Measurements from ENCODE around the gene INSYN1. TPM values are rescaled to one million over a fixed set of nuclear protein-coding genes. Genes with fewer than 3 reads are reported as not detected.

The INSYN1 gene
- total and polyA plus RNA-seq, 2 donors (not counting 1 experiment from before 2014, with no cell fraction given) = not detected

- TF ChIP-seq, protein P1, sequence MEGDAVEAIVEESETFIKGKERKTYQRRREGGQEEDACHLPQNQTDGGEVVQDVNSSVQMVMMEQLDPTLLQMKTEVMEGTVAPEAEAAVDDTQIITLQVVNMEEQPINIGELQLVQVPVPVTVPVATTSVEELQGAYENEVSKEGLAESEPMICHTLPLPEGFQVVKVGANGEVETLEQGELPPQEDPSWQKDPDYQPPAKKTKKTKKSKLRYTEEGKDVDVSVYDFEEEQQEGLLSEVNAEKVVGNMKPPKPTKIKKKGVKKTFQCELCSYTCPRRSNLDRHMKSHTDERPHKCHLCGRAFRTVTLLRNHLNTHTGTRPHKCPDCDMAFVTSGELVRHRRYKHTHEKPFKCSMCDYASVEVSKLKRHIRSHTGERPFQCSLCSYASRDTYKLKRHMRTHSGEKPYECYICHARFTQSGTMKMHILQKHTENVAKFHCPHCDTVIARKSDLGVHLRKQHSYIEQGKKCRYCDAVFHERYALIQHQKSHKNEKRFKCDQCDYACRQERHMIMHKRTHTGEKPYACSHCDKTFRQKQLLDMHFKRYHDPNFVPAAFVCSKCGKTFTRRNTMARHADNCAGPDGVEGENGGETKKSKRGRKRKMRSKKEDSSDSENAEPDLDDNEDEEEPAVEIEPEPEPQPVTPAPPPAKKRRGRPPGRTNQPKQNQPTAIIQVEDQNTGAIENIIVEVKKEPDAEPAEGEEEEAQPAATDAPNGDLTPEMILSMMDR (IDR thresholded peaks at IDR 0.05) = no peak
- TF ChIP-seq EZH2 (IDR thresholded peaks at IDR 0.05; ENCODE audit: borderline replicate concordance, insufficient read depth, low read depth, low read length, poor library complexity, severe bottlenecking) = no peak
- no peak overlapping the region for H3K4me2 ChIP-seq (replicated peaks; ENCODE audit: low read depth, low read length, poor library complexity, severe bottlenecking)
- no peak for DNase-seq
- H3K4me3 ChIP-seq (ENCODE audit: control extremely low read depth in 1 of 5, extremely low read depth in 1 of 5, insufficient read depth in 1 of 5, low read depth in 2 of 5, low read length in 4 of 5) = no peak overlapping the region
- intact Hi-C loops (cut with micrococcal nuclease) = no loop called here
- 62% methylated on average over 10 of the region's 11 CpGs for WGBS (ENCODE audit: insufficient coverage)
- H3K36me3 ChIP-seq (replicated peaks in 1 of 2; ENCODE audit: control extremely low read depth in 1 of 2, control insufficient read depth in 1 of 2, extremely low read depth in 1 of 2, insufficient read depth in 2 of 2, low read length in 1 of 2) = no peaks in the 10 kb centered on the region
- H3K4me1 ChIP-seq (ENCODE audit: control insufficient read depth in 2 of 2, insufficient read depth in 2 of 2, low read length in 2 of 2) = no peaks in the 10 kb centered on the region
- Mint-ChIP-seq H3K4me1 (no peaks in the 10 kb centered on the region), H3K9me3 (ENCODE audit: insufficient read depth) (no peaks in the 10 kb centered on the region), H3K27me3 (peaks cover 19% of the 10 kb centered on the region), H3K4me3 (no peak overlapping the region), H3K27ac (no peak overlapping the region)
- POLR2A ChIA-PET = no interaction called here
- no peak overlapping the region for H2AFZ ChIP-seq (ENCODE audit: insufficient read depth, low read depth, low read length, poor library complexity, severe bottlenecking)
- peaks cover 0 to 13% (median 5%) of the 10 kb centered on the region in 4 experiments for H3K27me3 ChIP-seq (replicated peaks in 1 of 4; ENCODE audit: control extremely low read depth in 1 of 4, control insufficient read depth in 3 of 4, insufficient read depth in 4 of 4, low read length in 3 of 4)
- H3K9me3 ChIP-seq (ENCODE audit: control extremely low read depth in 1 of 3, control insufficient read depth in 2 of 3, insufficient read depth in 1 of 3, low read length in 2 of 3) = no peaks in the 10 kb centered on the region
- no peak overlapping the region for H3K27ac ChIP-seq (ENCODE audit: low read length in 2 of 2)
- CTCF ChIA-PET = no interaction called here
- ATAC-seq (ENCODE audit: low read depth) = no peak
- no peaks in the 10 kb centered on the region for H3K79me2 ChIP-seq (ENCODE audit: control insufficient read depth, insufficient read depth, low read length)
- H4K20me1 ChIP-seq (ENCODE audit: control insufficient read depth, insufficient read depth, low read length, poor library complexity, severe bottlenecking) = no peaks in the 10 kb centered on the region
- no peak overlapping the region for H3K9ac ChIP-seq (ENCODE audit: low read length)
Observed at GRCh38 chr15:73760330-73761329, 7.5 kb upstream of the INSYN1 start.

GRCh38 chr15:73758461-73758860 lies 5.3 kb upstream of the INSYN1 start:
- Histone ChIP-seq H3K36me3 (replicated peaks in 1 of 2; ENCODE audit: control extremely low read depth in 1 of 2, control insufficient read depth in 1 of 2, extremely low read depth in 1 of 2, insufficient read depth in 2 of 2, low read length in 1 of 2) (no peaks in the 10 kb centered on the region), H3K79me2 (ENCODE audit: control insufficient read depth, insufficient read depth, low read length) (no peaks in the 10 kb centered on the region), H3K4me1 (ENCODE audit: control insufficient read depth in 2 of 2, insufficient read depth in 2 of 2, low read length in 2 of 2) (no peaks in the 10 kb centered on the region), H3K9me3 (ENCODE audit: control extremely low read depth in 1 of 3, control insufficient read depth in 2 of 3, insufficient read depth in 1 of 3, low read length in 2 of 3) (no peaks in the 10 kb centered on the region), H3K27me3 (replicated peaks in 1 of 4; ENCODE audit: control extremely low read depth in 1 of 4, control insufficient read depth in 3 of 4, insufficient read depth in 4 of 4, low read length in 3 of 4) (peaks cover 0 to 23% (median 6%) of the 10 kb centered on the region in 4 experiments), H3K27ac (ENCODE audit: low read length in 2 of 2) (no peak overlapping the region), H4K20me1 (ENCODE audit: control insufficient read depth, insufficient read depth, low read length, poor library complexity, severe bottlenecking) (no peaks in the 10 kb centered on the region), H3K9ac (ENCODE audit: low read length) (no peak overlapping the region), H3K4me3 (ENCODE audit: control extremely low read depth in 1 of 5, extremely low read depth in 1 of 5, insufficient read depth in 1 of 5, low read depth in 2 of 5, low read length in 4 of 5) (no peak overlapping the region), H3K4me2 (replicated peaks; ENCODE audit: low read depth, low read length, poor library complexity, severe bottlenecking) (no peak overlapping the region), H2AFZ (ENCODE audit: insufficient read depth, low read depth, low read length, poor library complexity, severe bottlenecking) (no peak overlapping the region)
- DNase-seq = no peak
- 69% methylated on average over 5 of the region's 5 CpGs for WGBS (ENCODE audit: insufficient coverage)
- Mint-ChIP-seq H3K27ac (no peak overlapping the region), H3K9me3 (ENCODE audit: insufficient read depth) (no peaks in the 10 kb centered on the region), H3K27me3 (peaks cover 29% of the 10 kb centered on the region), H3K4me3 (no peak overlapping the region), H3K4me1 (peaks cover 4% of the 10 kb centered on the region)
- ATAC-seq (ENCODE audit: low read depth) = no peak
- intact Hi-C loops (cut with micrococcal nuclease) = no loop called here
- ChIA-PET POLR2A (no interaction called here), CTCF (no interaction called here)
- TF ChIP-seq EZH2 (IDR thresholded peaks at IDR 0.05; ENCODE audit: borderline replicate concordance, insufficient read depth, low read depth, low read length, poor library complexity, severe bottlenecking) = no peak
- TF ChIP-seq, protein P1 (IDR thresholded peaks at IDR 0.05) = no peak
